Left ventricle myocardium inferior (tissue), 1 donor: Measurements from ENCODE around the gene CDH22. TPM values are rescaled to one million over a fixed set of nuclear protein-coding genes. Genes with fewer than 3 reads are reported as not detected.

Source experiments
- DNase-seq: peaks from one replicate; pipeline ENCODE4 v3.0.0-alpha.2; 2020
- H3K27ac ChIP-seq: fragments of 200-600 bp; replicated peaks from 2 replicates; pipeline ENCODE4 v1.8.0; 2021
- H3K27me3 ChIP-seq: fragments of 200-600 bp; 2 replicates; pipeline ENCODE4 v1.8.0; 2021; ENCODE audit warnings: low read depth
- H3K36me3 ChIP-seq: fragments of 200-600 bp; 2 replicates; pipeline ENCODE4 v1.8.0; 2021
- H3K4me1 ChIP-seq: fragments of 200-600 bp; 2 replicates; pipeline ENCODE4 v1.8.0; 2021
- H3K4me3 ChIP-seq: fragments of 200-600 bp; 2 replicates; pipeline ENCODE4 v1.8.0; 2021; ENCODE audit warnings: mild to moderate bottlenecking, moderate library complexity
- H3K9me3 ChIP-seq: fragments of 200-600 bp; replicated peaks from 2 replicates; pipeline ENCODE4 v1.8.0; 2021
- intact Hi-C: fragments of 100-400 bp; cut with micrococcal nuclease; formaldehyde crosslinking; loops from one replicate; pipeline ENCODE4 v1.11.0; 2022
- long read RNA-seq: library from polyadenylated mRNA; unstranded; transcript quantifications from one replicate; pipeline ENCODE4 v2.0.0, GENCODE V29; 2021
- total RNA-seq: library from RNA; stranded (reverse); fragmentation: NEBNext Ultra II Directional; extraction: Animal tissue kit (Norgen Biotek cat#: 25700); gene quantifications from one replicate; pipeline ENCODE4 v1.2.1, GENCODE V29; 2021
- TF ChIP-seq, protein P1 (sequence below): fragments of 200-600 bp; IDR thresholded peaks from 2 replicates; pipeline ENCODE4 v1.8.0; 2021; ENCODE audit warnings: antibody characterized with exemption, mild to moderate bottlenecking, borderline replicate concordance
- donor health status: DM: no; HTN: yes; CAD: no; lungs with severe emphysema.

Gene CDH22, protein sequence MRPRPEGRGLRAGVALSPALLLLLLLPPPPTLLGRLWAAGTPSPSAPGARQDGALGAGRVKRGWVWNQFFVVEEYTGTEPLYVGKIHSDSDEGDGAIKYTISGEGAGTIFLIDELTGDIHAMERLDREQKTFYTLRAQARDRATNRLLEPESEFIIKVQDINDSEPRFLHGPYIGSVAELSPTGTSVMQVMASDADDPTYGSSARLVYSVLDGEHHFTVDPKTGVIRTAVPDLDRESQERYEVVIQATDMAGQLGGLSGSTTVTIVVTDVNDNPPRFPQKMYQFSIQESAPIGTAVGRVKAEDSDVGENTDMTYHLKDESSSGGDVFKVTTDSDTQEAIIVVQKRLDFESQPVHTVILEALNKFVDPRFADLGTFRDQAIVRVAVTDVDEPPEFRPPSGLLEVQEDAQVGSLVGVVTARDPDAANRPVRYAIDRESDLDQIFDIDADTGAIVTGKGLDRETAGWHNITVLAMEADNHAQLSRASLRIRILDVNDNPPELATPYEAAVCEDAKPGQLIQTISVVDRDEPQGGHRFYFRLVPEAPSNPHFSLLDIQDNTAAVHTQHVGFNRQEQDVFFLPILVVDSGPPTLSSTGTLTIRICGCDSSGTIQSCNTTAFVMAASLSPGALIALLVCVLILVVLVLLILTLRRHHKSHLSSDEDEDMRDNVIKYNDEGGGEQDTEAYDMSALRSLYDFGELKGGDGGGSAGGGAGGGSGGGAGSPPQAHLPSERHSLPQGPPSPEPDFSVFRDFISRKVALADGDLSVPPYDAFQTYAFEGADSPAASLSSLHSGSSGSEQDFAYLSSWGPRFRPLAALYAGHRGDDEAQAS
- 2.3 TPM for total RNA-seq
- long read RNA-seq, partial matches to known transcripts, result 0 of 5 reads
- long read RNA-seq, other reads (novel, unspliced or antisense), result 4 of 5 reads

DNA sequence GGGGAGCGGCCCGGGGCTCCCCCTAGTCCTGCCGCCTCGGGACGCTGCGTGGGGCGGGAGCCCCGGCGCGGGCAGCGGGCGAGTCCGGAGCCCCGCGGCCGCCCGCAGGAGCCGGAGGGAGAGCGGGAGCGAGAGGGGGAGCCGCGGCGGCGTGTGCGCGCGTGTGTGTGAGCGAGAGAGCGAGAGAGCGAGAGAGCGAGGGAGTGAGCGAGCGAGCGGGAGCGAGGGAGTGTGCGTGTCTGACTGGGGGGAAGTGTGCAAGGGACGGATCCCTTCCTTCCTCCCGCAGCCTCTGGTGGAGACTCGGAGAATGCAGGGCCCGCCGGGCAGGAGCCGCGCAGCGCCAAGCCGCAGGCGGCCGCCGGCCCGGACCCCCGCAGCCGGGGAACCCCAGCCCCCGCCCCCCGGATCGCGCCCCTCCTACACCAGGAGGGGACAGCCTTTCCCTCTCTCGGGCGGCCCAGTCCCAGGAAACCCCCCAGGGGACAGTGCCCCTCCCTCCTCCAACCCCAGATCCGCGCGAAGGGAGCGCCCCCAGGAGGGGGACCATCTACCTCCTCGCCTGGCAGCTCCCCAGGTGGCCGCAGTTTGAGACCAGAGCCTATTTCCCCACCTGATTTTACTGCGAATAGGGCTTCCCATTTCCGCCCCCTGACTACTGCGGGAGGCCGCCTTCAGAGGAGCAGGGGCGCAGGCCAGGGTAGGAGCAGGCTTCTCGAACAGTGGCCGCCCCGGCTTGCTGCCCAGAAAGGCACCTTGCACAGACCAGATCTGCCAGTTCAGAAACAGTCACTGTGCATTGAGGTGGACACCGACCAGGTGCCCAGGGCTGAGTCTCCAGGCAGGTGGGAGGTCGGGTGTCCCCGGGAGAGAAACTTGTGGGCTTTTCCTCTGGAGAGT, at the start of gene CDH22:
Gene CDH22, minus strand, starts transcription at position 241 of the 900 bp plus-strand sequence. CDS start 57,204 bp downstream, outside the sequence.
- H3K36me3 ChIP-seq, result no peaks in the 10 kb centered on the region
- intact Hi-C loops, result no loop called here
- peak; percentile 37 for DNase-seq
- H3K9me3 ChIP-seq, result no peaks in the 10 kb centered on the region
- peaks cover 100% of the 10 kb centered on the region for H3K27me3 ChIP-seq
- no peak within 1 kb of the TSS for H3K27ac ChIP-seq
- TF ChIP-seq, protein P1, sequence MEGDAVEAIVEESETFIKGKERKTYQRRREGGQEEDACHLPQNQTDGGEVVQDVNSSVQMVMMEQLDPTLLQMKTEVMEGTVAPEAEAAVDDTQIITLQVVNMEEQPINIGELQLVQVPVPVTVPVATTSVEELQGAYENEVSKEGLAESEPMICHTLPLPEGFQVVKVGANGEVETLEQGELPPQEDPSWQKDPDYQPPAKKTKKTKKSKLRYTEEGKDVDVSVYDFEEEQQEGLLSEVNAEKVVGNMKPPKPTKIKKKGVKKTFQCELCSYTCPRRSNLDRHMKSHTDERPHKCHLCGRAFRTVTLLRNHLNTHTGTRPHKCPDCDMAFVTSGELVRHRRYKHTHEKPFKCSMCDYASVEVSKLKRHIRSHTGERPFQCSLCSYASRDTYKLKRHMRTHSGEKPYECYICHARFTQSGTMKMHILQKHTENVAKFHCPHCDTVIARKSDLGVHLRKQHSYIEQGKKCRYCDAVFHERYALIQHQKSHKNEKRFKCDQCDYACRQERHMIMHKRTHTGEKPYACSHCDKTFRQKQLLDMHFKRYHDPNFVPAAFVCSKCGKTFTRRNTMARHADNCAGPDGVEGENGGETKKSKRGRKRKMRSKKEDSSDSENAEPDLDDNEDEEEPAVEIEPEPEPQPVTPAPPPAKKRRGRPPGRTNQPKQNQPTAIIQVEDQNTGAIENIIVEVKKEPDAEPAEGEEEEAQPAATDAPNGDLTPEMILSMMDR, result peak; percentile 67
- H3K4me1 ChIP-seq, result peaks cover 52% of the 10 kb centered on the region
- H3K4me3 ChIP-seq, result peak within 1 kb of the TSS; percentile 66

DNA sequence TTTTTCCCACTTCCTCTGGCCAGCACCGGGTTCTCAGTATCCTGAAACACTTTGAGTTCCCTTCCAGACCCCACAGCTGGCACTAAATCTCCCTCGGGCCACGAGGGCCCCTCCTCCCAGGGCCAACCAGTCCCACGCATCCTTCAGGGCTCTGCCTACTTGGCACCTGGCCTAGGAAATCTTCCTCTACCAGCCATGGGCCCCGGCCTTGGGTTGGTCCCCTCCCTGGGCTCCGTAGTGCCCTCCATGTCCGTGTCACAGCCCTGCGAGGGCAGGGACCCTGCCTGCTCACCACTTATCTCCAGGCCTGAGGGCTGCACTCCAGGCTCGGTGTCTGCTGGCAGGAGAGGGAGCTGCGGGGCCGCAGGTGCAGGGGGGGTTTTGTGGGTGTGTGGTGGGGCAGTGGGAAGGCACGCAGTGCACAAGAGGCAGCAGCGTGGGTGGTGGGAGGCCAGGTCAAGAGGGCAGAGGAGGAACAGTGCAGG, 48.8 kb upstream of the CDH22 start:
- peaks cover 4% of the 10 kb centered on the region for H3K36me3 ChIP-seq
- H3K4me3 ChIP-seq, result peak overlapping the region; percentile 29
- no peaks in the 10 kb centered on the region for H3K9me3 ChIP-seq
- intact Hi-C loops, result no loop called here
- TF ChIP-seq, protein P1, result no peak
- H3K27me3 ChIP-seq, result no peaks in the 10 kb centered on the region
- DNase-seq, result no peak
- H3K4me1 ChIP-seq, result peaks cover 68% of the 10 kb centered on the region
- peak overlapping the region; percentile 76 for H3K27ac ChIP-seq

DNA sequence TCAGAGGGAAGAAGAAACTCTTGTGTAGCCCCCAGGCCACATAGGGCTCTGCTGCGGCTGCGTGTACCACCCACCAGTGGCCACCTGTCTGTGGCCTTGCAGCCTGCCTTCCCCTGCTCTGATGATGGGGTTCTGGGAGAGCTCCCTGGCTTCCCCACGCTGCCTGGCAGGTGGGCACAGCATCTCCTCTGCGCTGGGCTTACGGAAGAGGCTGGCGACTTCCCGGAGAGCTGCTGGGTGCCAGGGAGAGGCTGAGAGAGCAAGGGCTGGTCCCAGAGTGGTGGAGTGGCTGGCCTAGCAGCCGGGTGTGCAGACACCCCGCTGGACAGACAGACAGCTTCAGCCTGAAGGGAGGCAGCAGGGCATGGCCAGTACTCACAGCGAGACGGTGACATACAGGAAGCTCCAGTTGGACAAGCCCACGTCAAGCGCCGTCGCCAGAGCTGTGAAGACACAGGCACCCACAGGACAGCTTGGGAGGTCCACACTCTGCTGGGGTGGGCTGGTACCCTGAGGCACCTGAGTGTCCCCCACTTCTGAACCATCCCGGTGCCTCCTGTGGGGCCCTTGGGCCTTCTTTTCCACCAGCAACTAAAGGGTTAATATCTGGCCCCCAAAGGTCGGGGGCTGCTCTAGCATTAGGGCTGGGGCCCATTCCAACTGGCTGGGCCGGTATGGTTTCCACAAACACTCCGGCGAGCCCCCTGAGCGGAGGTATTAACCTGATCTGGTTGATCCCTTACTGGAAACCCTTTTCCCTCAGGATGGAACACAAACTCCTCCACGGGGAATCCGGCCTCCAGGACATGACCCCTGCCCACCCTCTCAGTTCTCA, 48.1 kb upstream of the CDH22 start:
- H3K9me3 ChIP-seq, result no peaks in the 10 kb centered on the region
- TF ChIP-seq, protein P1, result no peak
- H3K27ac ChIP-seq, result peak overlapping the region; percentile 76
- no peaks in the 10 kb centered on the region for H3K27me3 ChIP-seq
- peaks cover 61% of the 10 kb centered on the region for H3K4me1 ChIP-seq
- DNase-seq, result no peak
- intact Hi-C loops, result no loop called here
- H3K4me3 ChIP-seq, result peak overlapping the region; percentile 29
- H3K36me3 ChIP-seq, result peaks cover 8% of the 10 kb centered on the region

DNA sequence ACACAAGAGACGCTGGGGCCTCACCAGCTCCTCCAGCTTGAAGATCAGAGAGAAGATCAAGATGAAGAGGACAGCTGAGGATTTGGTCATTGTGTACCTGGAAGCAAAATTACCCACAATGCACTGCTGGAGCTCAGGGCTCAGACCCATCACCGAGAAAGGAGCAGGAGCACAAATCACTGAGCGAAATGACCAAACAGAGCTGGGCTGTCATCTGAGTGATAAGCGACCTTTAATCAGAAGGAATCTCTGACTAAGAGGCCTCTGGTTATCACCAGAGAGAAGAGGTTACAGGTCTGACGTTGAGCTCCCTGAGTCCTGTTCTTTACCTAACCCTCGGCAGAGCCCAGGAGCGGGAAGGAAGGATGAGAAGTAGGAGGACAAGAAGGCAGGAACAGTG, 47.5 kb upstream of the CDH22 start:
- Histone ChIP-seq H3K9me3 (no peaks in the 10 kb centered on the region), H3K36me3 (peaks cover 14% of the 10 kb centered on the region), H3K27ac (peak overlapping the region; percentile 76), H3K4me3 (no peak overlapping the region), H3K27me3 (no peaks in the 10 kb centered on the region), H3K4me1 (peaks cover 55% of the 10 kb centered on the region)
- no peak for DNase-seq
- intact Hi-C loops, result no loop called here
- TF ChIP-seq, protein P1, result no peak
